Ascending aorta (tissue), 2 donors: ENCODE data around the gene CDH9. TPM values are rescaled to one million over a fixed set of nuclear protein-coding genes. Genes with fewer than 3 reads are reported as not detected.

ENCODE experiments used
- DNase-seq, 2 donors: peaks; one replicate each; pipeline ENCODE4 v3.0.0-alpha.2; 2019; ENCODE audit warnings: low spot score in 2 of 2
- H3K27ac ChIP-seq, 2 donors: fragments of 200-600 bp; sonication (generic); one replicate each; pipeline ENCODE4 v1.5.1; 2016 to 2017; ENCODE audit warnings: mild to moderate bottlenecking in 1 of 2
- H3K27me3 ChIP-seq: fragments of 200-600 bp; sonication (generic); one replicate; pipeline ENCODE4 v1.5.1; 2017
- H3K36me3 ChIP-seq, 2 donors: fragments of 200-600 bp; sonication (generic); one replicate each; pipeline ENCODE4 v1.5.1; 2016
- H3K4me1 ChIP-seq, 2 donors: fragments of 200-600 bp; sonication (generic); one replicate each; pipeline ENCODE4 v1.5.1; 2016 to 2017; ENCODE audit warnings: mild to moderate bottlenecking in 1 of 2
- H3K4me3 ChIP-seq, 2 donors: fragments of 200-600 bp; sonication (generic); one replicate each; pipeline ENCODE4 v1.5.1; 2016 to 2017; ENCODE audit warnings: mild to moderate bottlenecking in 1 of 2
- H3K9me3 ChIP-seq, 2 donors: fragments of 200-600 bp; sonication (generic); one replicate each; pipeline ENCODE4 v1.5.1; 2016
- intact Hi-C: fragments of 100-400 bp; cut with DNase I; formaldehyde crosslinking; loops from one replicate; pipeline ENCODE4 v1.15.1; 2023
- total RNA-seq: library from RNA; depleted of rRNA; stranded (reverse); fragments of >200 nt; gene quantifications from one replicate; pipeline ENCODE4 v1.1.0, GENCODE V29; 2016
- TF ChIP-seq, protein P1 (sequence below), 3 experiments: fragments of 200-600 bp in 2 of 3; fragments of 450-650 bp in 1 of 3; sonication (generic) in 2 of 3; IDR thresholded peaks; one replicate each; pipeline ENCODE4 v1.5.1; 2016 to 2019; ENCODE audit warnings: antibody characterized with exemption in 3 of 3, mild to moderate bottlenecking in 1 of 3, moderate library complexity in 1 of 3

The CDH9 gene
- total RNA-seq, 1 donor from 2014 or later: not detected

DNA sequence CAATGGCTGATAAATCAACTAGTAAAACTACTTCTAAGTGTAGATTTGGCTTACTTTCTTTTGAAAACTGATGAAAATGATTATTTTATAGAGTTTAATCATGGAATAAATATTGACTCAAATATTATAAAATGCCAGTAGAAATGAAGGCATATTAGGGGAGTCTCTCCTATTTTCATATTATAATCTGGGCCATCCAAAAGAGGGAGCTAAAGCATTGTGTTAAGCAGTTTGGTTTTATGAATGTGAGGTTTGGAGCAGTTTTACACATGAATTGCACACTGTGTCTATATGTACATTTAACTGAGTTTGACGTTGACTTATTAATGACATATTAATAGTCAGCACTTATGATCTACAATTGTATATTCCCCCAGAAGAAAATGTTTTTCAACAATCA lies 17.4 kb downstream of the CDH9 start:
- Histone ChIP-seq H3K4me3 (no peak overlapping the region), H3K27me3 (no peaks in the 10 kb centered on the region), H3K36me3 (no peaks in the 10 kb centered on the region), H3K9me3 (no peaks in the 10 kb centered on the region), H3K27ac (no peak overlapping the region), H3K4me1 (no peaks in the 10 kb centered on the region)
- TF ChIP-seq, protein P1, sequence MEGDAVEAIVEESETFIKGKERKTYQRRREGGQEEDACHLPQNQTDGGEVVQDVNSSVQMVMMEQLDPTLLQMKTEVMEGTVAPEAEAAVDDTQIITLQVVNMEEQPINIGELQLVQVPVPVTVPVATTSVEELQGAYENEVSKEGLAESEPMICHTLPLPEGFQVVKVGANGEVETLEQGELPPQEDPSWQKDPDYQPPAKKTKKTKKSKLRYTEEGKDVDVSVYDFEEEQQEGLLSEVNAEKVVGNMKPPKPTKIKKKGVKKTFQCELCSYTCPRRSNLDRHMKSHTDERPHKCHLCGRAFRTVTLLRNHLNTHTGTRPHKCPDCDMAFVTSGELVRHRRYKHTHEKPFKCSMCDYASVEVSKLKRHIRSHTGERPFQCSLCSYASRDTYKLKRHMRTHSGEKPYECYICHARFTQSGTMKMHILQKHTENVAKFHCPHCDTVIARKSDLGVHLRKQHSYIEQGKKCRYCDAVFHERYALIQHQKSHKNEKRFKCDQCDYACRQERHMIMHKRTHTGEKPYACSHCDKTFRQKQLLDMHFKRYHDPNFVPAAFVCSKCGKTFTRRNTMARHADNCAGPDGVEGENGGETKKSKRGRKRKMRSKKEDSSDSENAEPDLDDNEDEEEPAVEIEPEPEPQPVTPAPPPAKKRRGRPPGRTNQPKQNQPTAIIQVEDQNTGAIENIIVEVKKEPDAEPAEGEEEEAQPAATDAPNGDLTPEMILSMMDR (IDR thresholded peaks at IDR 0.05): no peak
- intact Hi-C loops: no loop called here
- DNase-seq: no peak

DNA sequence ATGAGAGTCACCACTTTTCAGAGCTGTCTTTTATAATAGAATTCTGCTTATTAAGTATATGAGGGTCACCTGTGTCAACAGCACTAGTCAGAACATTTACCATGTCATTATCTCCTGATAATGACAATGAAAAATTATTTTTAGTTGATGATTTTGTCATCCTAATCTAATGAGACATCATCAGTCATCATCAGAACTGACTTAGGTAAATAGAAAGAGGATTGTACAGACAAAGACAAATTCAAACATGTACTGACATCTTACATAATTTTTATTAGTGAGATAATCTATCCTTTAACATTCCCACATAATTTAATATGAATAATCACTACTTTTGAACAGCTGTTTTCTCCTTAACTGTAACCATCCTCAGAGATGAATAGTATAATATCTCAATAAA lies 22.6 kb downstream of the CDH9 start:
- Histone ChIP-seq H3K4me1 (no peaks in the 10 kb centered on the region), H3K4me3 (no peak overlapping the region), H3K9me3 (no peaks in the 10 kb centered on the region), H3K27me3 (no peaks in the 10 kb centered on the region), H3K27ac (no peak overlapping the region), H3K36me3 (no peaks in the 10 kb centered on the region)
- TF ChIP-seq, protein P1 (IDR thresholded peaks at IDR 0.05): no peak
- intact Hi-C loops: no loop called here
- no peak for DNase-seq

DNA sequence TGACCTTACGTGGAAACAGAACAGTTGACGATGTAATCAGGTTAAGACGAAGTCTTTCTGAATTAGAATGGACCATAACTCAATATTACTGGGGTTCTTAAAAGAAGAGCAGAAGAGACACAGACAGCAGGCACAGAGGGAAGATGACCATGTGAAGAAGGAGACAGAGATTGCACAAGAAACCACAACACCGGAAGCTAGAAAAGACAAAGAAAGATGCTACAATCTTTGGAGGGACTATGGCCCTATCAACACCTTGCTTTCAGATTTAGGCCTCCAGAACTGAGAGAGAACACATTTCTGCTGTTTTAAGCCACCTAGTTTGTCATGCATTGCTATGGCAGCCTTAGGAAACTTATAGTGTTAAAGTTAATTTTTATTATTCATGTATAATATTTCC lies 27.1 kb downstream of the CDH9 start:
- DNase-seq: no peak
- Histone ChIP-seq H3K9me3 (no peaks in the 10 kb centered on the region), H3K27ac (no peak overlapping the region), H3K27me3 (no peaks in the 10 kb centered on the region), H3K4me3 (no peak overlapping the region), H3K4me1 (no peaks in the 10 kb centered on the region), H3K36me3 (no peaks in the 10 kb centered on the region)
- TF ChIP-seq, protein P1 (IDR thresholded peaks at IDR 0.05): no peak
- intact Hi-C loops: no loop called here

DNA sequence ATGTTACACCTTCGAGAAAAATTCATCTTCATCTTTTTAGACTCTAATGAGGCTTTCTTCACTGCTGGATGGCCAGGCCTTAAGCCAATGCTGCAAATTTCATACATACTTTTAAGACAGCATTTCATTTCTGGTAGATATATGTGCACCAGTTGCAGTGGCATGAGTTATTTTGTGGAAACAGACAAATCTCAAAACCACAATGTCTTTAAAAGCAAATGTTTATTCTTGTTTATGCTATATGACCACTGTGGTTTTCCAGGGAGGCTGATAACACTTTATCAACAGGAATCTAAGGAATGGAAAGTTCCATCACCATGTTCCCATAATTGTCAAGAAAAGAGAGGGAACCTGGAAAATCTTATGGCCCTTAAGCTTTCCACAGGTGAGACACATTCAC lies 27.7 kb downstream of the CDH9 start:
- TF ChIP-seq, protein P1 (IDR thresholded peaks at IDR 0.05): no peak
- Histone ChIP-seq H3K4me1 (no peaks in the 10 kb centered on the region), H3K27me3 (no peaks in the 10 kb centered on the region), H3K27ac (no peak overlapping the region), H3K36me3 (no peaks in the 10 kb centered on the region), H3K9me3 (no peaks in the 10 kb centered on the region), H3K4me3 (no peak overlapping the region)
- DNase-seq: no peak
- intact Hi-C loops: no loop called here

DNA sequence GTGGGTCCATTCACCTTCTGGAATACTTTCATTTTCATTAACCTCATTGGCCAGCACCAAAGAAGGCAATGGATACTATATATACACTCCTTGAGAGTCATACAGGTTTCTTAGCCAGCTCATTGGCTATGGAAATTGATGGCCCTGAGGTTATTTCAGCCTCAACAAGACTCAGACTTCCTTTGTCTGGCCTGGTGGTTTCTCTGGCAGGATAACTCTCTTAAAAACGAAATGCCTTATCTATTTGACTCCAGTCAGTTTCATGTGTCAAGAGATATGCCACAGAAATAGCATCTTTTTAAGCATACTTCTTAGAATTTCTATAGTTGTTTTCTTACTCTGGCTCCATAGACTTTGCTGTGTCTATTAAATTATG lies 28.9 kb downstream of the CDH9 start:
- DNase-seq: no peak
- intact Hi-C loops: no loop called here
- Histone ChIP-seq H3K4me3 (no peak overlapping the region), H3K4me1 (no peaks in the 10 kb centered on the region), H3K9me3 (no peaks in the 10 kb centered on the region), H3K27me3 (no peaks in the 10 kb centered on the region), H3K36me3 (no peaks in the 10 kb centered on the region), H3K27ac (no peak overlapping the region)
- TF ChIP-seq, protein P1 (IDR thresholded peaks at IDR 0.05): no peak
